Panc1 (cell line): ENCODE data around the gene MAFB. TPM values are rescaled to one million over a fixed set of nuclear protein-coding genes. Genes with fewer than 3 reads are reported as not detected.

Experiments
- ATAC-seq: fragments of 200-7000 bp; cut with Tn5 transposase; 2 replicates; pipeline ENCODE4 v1.9.1; 2020; ENCODE audit warnings: mild to moderate bottlenecking, moderate library complexity
- BruUV-seq: library from RNA; stranded (reverse); fragments of 400-500 nt; replicated peaks from 2 replicates; lab custom pipeline; 2021; lab: Mats Ljungman, UMichigan
- CTCF ChIA-PET: fragments of 300-600 bp; sonication (Branson Sonifier 250); formaldehyde crosslinking; loops from one replicate; lab custom pipeline; 2022; ENCODE audit warnings: antibody characterized with exemption; lab: Charles Lee
- POLR2A ChIA-PET: fragments of 300-600 bp; sonication (Branson Sonifier 250); formaldehyde crosslinking; loops from one replicate; lab custom pipeline; 2022; ENCODE audit warnings: antibody characterized with exemption; lab: Charles Lee
- DNase-seq: peaks from one replicate; pipeline ENCODE4 v3.0.0-alpha.2; 2010; ENCODE audit warnings: low read depth, low spot score
- H3K27ac ChIP-seq: 2 replicates; pipeline ENCODE4 v1.5.1; 2011; ENCODE audit warnings: mild to moderate bottlenecking, low read length, inconsistent platforms
- H3K27me3 ChIP-seq: fragments of 200-500 bp; sonication (Bioruptor generic); 2 replicates; pipeline ENCODE4 v1.6.0; 2014; ENCODE audit warnings: low read length, inconsistent platforms; ENCODE audit not compliant: control insufficient read depth, insufficient read depth
- H3K36me3 ChIP-seq: fragments of 200-500 bp; sonication (Bioruptor generic); 2 replicates; pipeline ENCODE4 v1.5.1; 2014; ENCODE audit warnings: inconsistent platforms, mild to moderate bottlenecking, low read length, moderate library complexity; ENCODE audit not compliant: control insufficient read depth, insufficient read depth
- H3K4me1 ChIP-seq: 2 replicates; pipeline ENCODE4 v1.5.1; 2011; ENCODE audit warnings: inconsistent platforms, mild to moderate bottlenecking, low read length, moderate library complexity; ENCODE audit not compliant: control insufficient read depth, insufficient read depth
- H3K4me3 ChIP-seq, 2 experiments: 2 replicates each; pipeline ENCODE4 v1.5.1; 2011 to 2012; ENCODE audit warnings: low read depth in 2 of 2, low read length in 2 of 2, mild to moderate bottlenecking in 2 of 2, inconsistent platforms in 1 of 2, moderate library complexity in 1 of 2
- H3K9me3 ChIP-seq: fragments of 200-500 bp; sonication (Bioruptor generic); 2 replicates; pipeline ENCODE4 v1.5.1; 2014; ENCODE audit warnings: low read depth, mild to moderate bottlenecking, inconsistent platforms, low read length, moderate library complexity; ENCODE audit not compliant: control insufficient read depth, insufficient read depth
- POLR2AphosphoS5 ChIP-seq: IDR thresholded peaks from 2 replicates; pipeline ENCODE4 v1.6.1; 2012; ENCODE audit warnings: mild to moderate bottlenecking, low read depth, low read length, moderate library complexity
- REST ChIP-seq, 2 experiments: IDR thresholded peaks; 2 replicates each; pipeline ENCODE4 v1.6.1; 2011 to 2012; ENCODE audit warnings: low read depth in 2 of 2, control low read depth in 1 of 2, low read length in 1 of 2, mild to moderate bottlenecking in 1 of 2, moderate library complexity in 1 of 2; ENCODE audit not compliant: insufficient read depth in 1 of 2
- SIN3A ChIP-seq: IDR thresholded peaks from 2 replicates; pipeline ENCODE4 v1.6.1; 2012; ENCODE audit warnings: low read depth, mild to moderate bottlenecking, low read length, moderate library complexity, borderline replicate concordance; ENCODE audit not compliant: insufficient read depth
- TCF7L2 ChIP-seq: IDR thresholded peaks from 2 replicates; pipeline ENCODE4 v1.6.1; 2011; ENCODE audit warnings: mild to moderate bottlenecking, low read depth, low read length, inconsistent platforms
- in situ Hi-C: cut with HindIII; loops from 2 replicates; pipeline ENCODE4 v1.10.0; 2016; ENCODE audit warnings: low sequenced_read_pairs, low pct_unique_long_range_greater_than_20kb
- intact Hi-C: fragments of 100-400 bp; cut with micrococcal nuclease; formaldehyde crosslinking; loops from one replicate; pipeline ENCODE4 v1.10.0; 2022; ENCODE audit not compliant: unreplicated experiment
- total RNA-seq: library from RNA; stranded (reverse); gene quantifications from one replicate; pipeline ENCODE4 v1.2.1, GENCODE V29; 2021; ENCODE audit not compliant: unreplicated experiment
- TF ChIP-seq, protein P1 (sequence below): fragments of 450-650 bp; IDR thresholded peaks from 2 replicates; pipeline ENCODE4 v1.5.1; 2017; ENCODE audit warnings: mild to moderate bottlenecking

MAFB gene
- total RNA-seq, 1 experiment from 2014 or later, result 0.28 TPM

- POLR2A ChIA-PET, result no interaction called here
- no peak for DNase-seq
- no peaks in the 10 kb centered on the region for H3K4me1 ChIP-seq
- in situ Hi-C loops (no loop called here), intact Hi-C loops (no loop called here)
- no peaks in the 10 kb centered on the region for H3K9me3 ChIP-seq
- H3K27ac ChIP-seq, result no peak overlapping the region
- BruUV-seq, result no TSS peak
- no peak overlapping the region for H3K4me3 ChIP-seq
- ATAC-seq, result no peak
- no peaks in the 10 kb centered on the region for H3K36me3 ChIP-seq
- peaks cover 24% of the 10 kb centered on the region for H3K27me3 ChIP-seq
- no peak for TF ChIP-seq SIN3A
- TF ChIP-seq TCF7L2, result no peak
- TF ChIP-seq, protein P1, sequence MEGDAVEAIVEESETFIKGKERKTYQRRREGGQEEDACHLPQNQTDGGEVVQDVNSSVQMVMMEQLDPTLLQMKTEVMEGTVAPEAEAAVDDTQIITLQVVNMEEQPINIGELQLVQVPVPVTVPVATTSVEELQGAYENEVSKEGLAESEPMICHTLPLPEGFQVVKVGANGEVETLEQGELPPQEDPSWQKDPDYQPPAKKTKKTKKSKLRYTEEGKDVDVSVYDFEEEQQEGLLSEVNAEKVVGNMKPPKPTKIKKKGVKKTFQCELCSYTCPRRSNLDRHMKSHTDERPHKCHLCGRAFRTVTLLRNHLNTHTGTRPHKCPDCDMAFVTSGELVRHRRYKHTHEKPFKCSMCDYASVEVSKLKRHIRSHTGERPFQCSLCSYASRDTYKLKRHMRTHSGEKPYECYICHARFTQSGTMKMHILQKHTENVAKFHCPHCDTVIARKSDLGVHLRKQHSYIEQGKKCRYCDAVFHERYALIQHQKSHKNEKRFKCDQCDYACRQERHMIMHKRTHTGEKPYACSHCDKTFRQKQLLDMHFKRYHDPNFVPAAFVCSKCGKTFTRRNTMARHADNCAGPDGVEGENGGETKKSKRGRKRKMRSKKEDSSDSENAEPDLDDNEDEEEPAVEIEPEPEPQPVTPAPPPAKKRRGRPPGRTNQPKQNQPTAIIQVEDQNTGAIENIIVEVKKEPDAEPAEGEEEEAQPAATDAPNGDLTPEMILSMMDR, result no peak
- TF ChIP-seq REST (IDR thresholded peaks at IDR 0.05; ENCODE audit: insufficient read depth in 1 of 2, low read depth in 2 of 2, low read length in 1 of 2), result no peak
- TF ChIP-seq POLR2AphosphoS5, result no peak
- CTCF ChIA-PET, result no interaction called here
These were observed 24.5 kb upstream of the MAFB start for GRCh38 chr20:40713508-40713907.

- in situ Hi-C loops, result no loop called here
- no peaks in the 10 kb centered on the region for H3K36me3 ChIP-seq
- H3K27me3 ChIP-seq, result peaks cover 24% of the 10 kb centered on the region
- no peaks in the 10 kb centered on the region for H3K4me1 ChIP-seq
- DNase-seq (no peak), ATAC-seq (no peak)
- CTCF ChIA-PET, result no interaction called here
- no TSS peak for BruUV-seq
- no peak overlapping the region for H3K27ac ChIP-seq
- intact Hi-C loops, result no loop called here
- no peak overlapping the region for H3K4me3 ChIP-seq
- POLR2A ChIA-PET, result no interaction called here
- H3K9me3 ChIP-seq, result no peaks in the 10 kb centered on the region
- no peak for TF ChIP-seq TCF7L2
- TF ChIP-seq, protein P1, result no peak
- TF ChIP-seq REST (IDR thresholded peaks at IDR 0.05; ENCODE audit: insufficient read depth in 1 of 2, low read depth in 2 of 2, low read length in 1 of 2), result no peak
- TF ChIP-seq POLR2AphosphoS5, result no peak
- TF ChIP-seq SIN3A, result no peak
These were observed 22.0 kb upstream of the MAFB start for GRCh38 chr20:40711079-40711478.
